H9 (cell line): Measurements from ENCODE around the gene MACROD1. TPM values are rescaled to one million over a fixed set of nuclear protein-coding genes. Genes with fewer than 3 reads are reported as not detected.

Experiments
- DNase-seq: peaks from one replicate; pipeline ENCODE4 v3.0.0-alpha.2; 2017
- H2AFZ ChIP-seq: one replicate; pipeline ENCODE4 v1.6.1; 2013; ENCODE audit warnings: mild to moderate bottlenecking, low read length, control low read depth, moderate library complexity
- H2AK5ac ChIP-seq: 2 replicates; pipeline ENCODE4 v1.6.1; 2013; ENCODE audit warnings: low read length, control low read depth, mixed read lengths; ENCODE audit not compliant: insufficient read length
- H2BK120ac ChIP-seq: one replicate; pipeline ENCODE4 v1.6.1; 2013; ENCODE audit warnings: low read depth, mild to moderate bottlenecking, low read length, control low read depth, inconsistent platforms; ENCODE audit not compliant: poor library complexity, severe bottlenecking
- H2BK12ac ChIP-seq: 2 replicates; pipeline ENCODE4 v1.6.1; 2013; ENCODE audit warnings: low read length, control low read depth, mixed read lengths, low read depth; ENCODE audit not compliant: insufficient read length
- H2BK15ac ChIP-seq: 2 replicates; pipeline ENCODE4 v1.6.1; 2013; ENCODE audit warnings: low read depth, low read length, control low read depth
- H2BK20ac ChIP-seq: one replicate; pipeline ENCODE4 v1.6.1; 2013; ENCODE audit warnings: low read depth, mild to moderate bottlenecking, low read length, control low read depth, inconsistent platforms; ENCODE audit not compliant: poor library complexity, severe bottlenecking
- H2BK5ac ChIP-seq: 2 replicates; pipeline ENCODE4 v1.6.1; 2013; ENCODE audit warnings: low read length, control low read depth, mixed read lengths; ENCODE audit not compliant: insufficient read length
- H3K14ac ChIP-seq: 2 replicates; pipeline ENCODE4 v1.6.1; 2013; ENCODE audit warnings: low read length, control low read depth; ENCODE audit not compliant: insufficient read depth
- H3K18ac ChIP-seq: 2 replicates; pipeline ENCODE4 v1.6.1; 2013; ENCODE audit warnings: low read depth, mild to moderate bottlenecking, mixed read lengths, low read length, control low read depth; ENCODE audit not compliant: insufficient read length
- H3K23ac ChIP-seq: 2 replicates; pipeline ENCODE4 v1.6.1; 2013; ENCODE audit warnings: low read length, control low read depth, mixed read lengths, low read depth; ENCODE audit not compliant: insufficient read length
- H3K23me2 ChIP-seq: 2 replicates; pipeline ENCODE4 v1.6.1; 2013; ENCODE audit warnings: low read depth, mild to moderate bottlenecking, mixed read lengths, low read length, control low read depth; ENCODE audit not compliant: insufficient read length, poor library complexity, severe bottlenecking
- H3K27ac ChIP-seq: 2 replicates; pipeline ENCODE4 v1.5.1; 2013; ENCODE audit warnings: low read length, control low read depth, mixed read lengths, low read depth; ENCODE audit not compliant: insufficient read length
- H3K27me3 ChIP-seq: 2 replicates; pipeline ENCODE4 v1.6.1; 2013; ENCODE audit warnings: low read length, control low read depth, inconsistent platforms; ENCODE audit not compliant: insufficient read depth
- H3K4ac ChIP-seq: 2 replicates; pipeline ENCODE4 v1.6.1; 2013; ENCODE audit warnings: low read depth, mild to moderate bottlenecking, control low read depth, inconsistent platforms, low read length, moderate library complexity
- H3K4me1 ChIP-seq: 2 replicates; pipeline ENCODE4 v1.6.1; 2013; ENCODE audit warnings: low read length, control low read depth, inconsistent platforms; ENCODE audit not compliant: insufficient read depth
- H3K4me2 ChIP-seq: 2 replicates; pipeline ENCODE4 v1.6.1; 2013; ENCODE audit warnings: low read length, control low read depth, mixed read lengths; ENCODE audit not compliant: insufficient read length, insufficient read depth
- H3K56ac ChIP-seq: 2 replicates; pipeline ENCODE4 v1.6.1; 2013; ENCODE audit warnings: low read depth, mild to moderate bottlenecking, mixed read lengths, low read length, control low read depth; ENCODE audit not compliant: insufficient read length
- H3K79me1 ChIP-seq: 2 replicates; pipeline ENCODE4 v1.6.1; 2013; ENCODE audit warnings: low read depth, mild to moderate bottlenecking, moderate library complexity, low read length, control low read depth, inconsistent platforms; ENCODE audit not compliant: insufficient read depth, poor library complexity, severe bottlenecking
- H3K79me2 ChIP-seq: 2 replicates; pipeline ENCODE4 v1.6.1; 2013; ENCODE audit warnings: low read length, control low read depth, inconsistent platforms; ENCODE audit not compliant: insufficient read depth
- H3K9ac ChIP-seq: 2 replicates; pipeline ENCODE4 v1.6.1; 2013; ENCODE audit warnings: low read length, control low read depth, mixed read lengths; ENCODE audit not compliant: insufficient read length; ENCODE audit errors: extremely low read depth
- H3K9me3 ChIP-seq: one replicate; pipeline ENCODE4 v1.6.1; 2013; ENCODE audit warnings: low read depth, low read length, inconsistent platforms; ENCODE audit not compliant: control insufficient read depth
- H3T11ph ChIP-seq: one replicate; pipeline ENCODE4 v1.6.1; 2013; ENCODE audit warnings: mild to moderate bottlenecking, low read length, control low read depth, inconsistent platforms
- H4K20me1 ChIP-seq: one replicate; pipeline ENCODE4 v1.6.1; 2013; ENCODE audit not compliant: control insufficient read depth, insufficient read length, insufficient read depth
- H4K5ac ChIP-seq: 2 replicates; pipeline ENCODE4 v1.6.1; 2013; ENCODE audit warnings: low read depth, mild to moderate bottlenecking, mixed read lengths, low read length, control low read depth; ENCODE audit not compliant: insufficient read length
- H4K8ac ChIP-seq: replicated peaks from 2 replicates; pipeline ENCODE4 v1.6.1; 2013; ENCODE audit warnings: low read length, control low read depth, mixed read lengths, low read depth; ENCODE audit not compliant: insufficient read length
- H4K91ac ChIP-seq: 2 replicates; pipeline ENCODE4 v1.6.1; 2013; ENCODE audit warnings: low read depth, mild to moderate bottlenecking, moderate library complexity, mixed read lengths, low read length, control low read depth; ENCODE audit not compliant: insufficient read length
- H3K27ac Mint-ChIP-seq, 3 experiments: 2 replicates in 2 of 3; 3 replicates in 1 of 3; pipeline ENCODE4 v1.8.0; 2020 to 2021; ENCODE audit warnings: mixed read lengths in 3 of 3, mild to moderate bottlenecking in 1 of 3, moderate library complexity in 1 of 3
- H3K27me3 Mint-ChIP-seq: 2 replicates; pipeline ENCODE4 v1.8.0; 2021; ENCODE audit warnings: low read depth, mild to moderate bottlenecking, moderate library complexity, mixed read lengths
- H3K36me3 Mint-ChIP-seq, 3 experiments: 2 replicates in 2 of 3; 3 replicates in 1 of 3; pipeline ENCODE4 v1.8.0; 2020 to 2021; ENCODE audit warnings: low read depth in 3 of 3, mixed read lengths in 3 of 3; ENCODE audit not compliant: insufficient read depth in 1 of 3
- H3K4me1 Mint-ChIP-seq, 2 experiments: 2 replicates each; pipeline ENCODE4 v1.8.0; 2020; ENCODE audit warnings: mixed read lengths in 2 of 2
- H3K4me3 Mint-ChIP-seq, 2 experiments: 2 replicates in 1 of 2; 3 replicates in 1 of 2; pipeline ENCODE4 v1.8.0; 2020 to 2021; ENCODE audit warnings: mild to moderate bottlenecking in 2 of 2, mixed read lengths in 2 of 2, moderate library complexity in 1 of 2
- H3K9me3 Mint-ChIP-seq, 2 experiments: 2 replicates in 1 of 2; 3 replicates in 1 of 2; pipeline ENCODE4 v1.8.0; 2020; ENCODE audit warnings: mild to moderate bottlenecking in 2 of 2, mixed read lengths in 2 of 2, moderate library complexity in 1 of 2
- WGBS: extraction: QIAGEN DNeasy Blood & Tissue Kit; methylation state at CpG from one replicate; pipeline ENCODE4 v1.1.7; 2013; ENCODE audit warnings: missing lambda C conversion rate, low lambda C conversion rate, mixed read lengths; ENCODE audit not compliant: insufficient read length; ENCODE audit errors: extremely low coverage; 5-methylcytosine and 5-hydroxymethylcytosine counted together
- total RNA-seq: library from RNA; stranded (reverse); gene quantifications from 2 replicates; pipeline ENCODE4 v1.2.1, GENCODE V29; 2021
- TF ChIP-seq, protein P1 (sequence below): fragments of 200-600 bp; sonication (generic); conservative IDR thresholded peaks from 3 replicates; pipeline ENCODE4 v1.8.0; 2021; ENCODE audit warnings: antibody characterized with exemption, mild to moderate bottlenecking

The MACROD1 gene
- total RNA-seq, 1 experiment from 2014 or later = 21.2 TPM

DNA sequence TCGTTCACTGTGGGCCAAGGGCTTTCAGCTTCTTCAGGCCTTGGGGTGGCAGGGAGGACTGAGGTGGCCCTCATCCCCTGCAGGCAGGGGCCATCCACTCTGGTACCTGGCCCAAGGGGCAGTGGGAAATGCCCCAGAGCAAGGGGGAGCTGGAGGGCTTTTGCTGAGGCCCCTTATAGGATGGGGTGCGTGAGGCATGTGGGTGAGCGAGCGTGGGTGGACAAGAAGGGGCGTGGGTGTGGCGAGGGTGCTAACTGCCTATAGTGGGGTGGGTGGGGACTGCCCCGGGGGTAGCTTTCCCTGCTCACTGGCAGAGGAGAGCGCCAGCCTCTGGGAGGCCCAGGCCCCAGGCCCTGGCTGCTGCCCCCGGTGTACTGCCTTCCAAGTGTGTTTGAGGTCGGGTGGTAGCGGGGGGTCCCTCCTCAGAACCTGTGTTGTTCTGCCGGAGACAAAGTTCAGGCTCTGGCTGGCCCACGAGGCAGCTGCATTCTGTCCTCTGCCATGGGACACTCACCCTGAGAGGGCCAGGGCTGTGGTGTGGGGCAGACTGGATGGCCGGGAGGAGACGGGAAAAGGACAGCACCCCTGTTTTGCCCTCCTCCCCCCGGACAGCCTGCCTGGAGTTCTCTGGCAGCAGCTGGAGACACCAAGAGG lies 126.8 kb downstream of the MACROD1 start:
- H3K23me2 ChIP-seq = peaks cover 8% of the 10 kb centered on the region
- H4K91ac ChIP-seq = no peak overlapping the region
- H3K56ac ChIP-seq = no peak overlapping the region
- DNase-seq = no peak
- no peak overlapping the region for H2AK5ac ChIP-seq
- Mint-ChIP-seq H3K9me3 (no peaks in the 10 kb centered on the region; a peak in 1 of 5 replicates), H3K27ac (no peak overlapping the region), H3K4me1 (peaks cover 13 to 23% of the 10 kb centered on the region in 2 experiments), H3K36me3 (peaks cover 0 to 2% (median 0%) of the 10 kb centered on the region in 3 experiments; a peak in 1 of 7 replicates), H3K4me3 (no peak overlapping the region), H3K27me3 (peaks cover 88% of the 10 kb centered on the region)
- no peaks in the 10 kb centered on the region for H3K79me2 ChIP-seq
- WGBS = no CpG with 5 or more reads among the region's 16 CpGs
- no peak overlapping the region for H2BK12ac ChIP-seq
- no peak overlapping the region for H3K27ac ChIP-seq
- no peak overlapping the region for H2BK120ac ChIP-seq
- H3K4ac ChIP-seq = no peak overlapping the region
- H3K23ac ChIP-seq = no peak overlapping the region
- peaks cover 2% of the 10 kb centered on the region for H4K20me1 ChIP-seq
- H3K9me3 ChIP-seq = no peaks in the 10 kb centered on the region
- H3K18ac ChIP-seq = no peak overlapping the region
- TF ChIP-seq, protein P1, sequence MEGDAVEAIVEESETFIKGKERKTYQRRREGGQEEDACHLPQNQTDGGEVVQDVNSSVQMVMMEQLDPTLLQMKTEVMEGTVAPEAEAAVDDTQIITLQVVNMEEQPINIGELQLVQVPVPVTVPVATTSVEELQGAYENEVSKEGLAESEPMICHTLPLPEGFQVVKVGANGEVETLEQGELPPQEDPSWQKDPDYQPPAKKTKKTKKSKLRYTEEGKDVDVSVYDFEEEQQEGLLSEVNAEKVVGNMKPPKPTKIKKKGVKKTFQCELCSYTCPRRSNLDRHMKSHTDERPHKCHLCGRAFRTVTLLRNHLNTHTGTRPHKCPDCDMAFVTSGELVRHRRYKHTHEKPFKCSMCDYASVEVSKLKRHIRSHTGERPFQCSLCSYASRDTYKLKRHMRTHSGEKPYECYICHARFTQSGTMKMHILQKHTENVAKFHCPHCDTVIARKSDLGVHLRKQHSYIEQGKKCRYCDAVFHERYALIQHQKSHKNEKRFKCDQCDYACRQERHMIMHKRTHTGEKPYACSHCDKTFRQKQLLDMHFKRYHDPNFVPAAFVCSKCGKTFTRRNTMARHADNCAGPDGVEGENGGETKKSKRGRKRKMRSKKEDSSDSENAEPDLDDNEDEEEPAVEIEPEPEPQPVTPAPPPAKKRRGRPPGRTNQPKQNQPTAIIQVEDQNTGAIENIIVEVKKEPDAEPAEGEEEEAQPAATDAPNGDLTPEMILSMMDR = no peak
- no peaks in the 10 kb centered on the region for H3K4me1 ChIP-seq
- H2BK20ac ChIP-seq = no peak overlapping the region
- H3K27me3 ChIP-seq = peaks cover 35% of the 10 kb centered on the region
- H4K5ac ChIP-seq = no peak overlapping the region
- no peak overlapping the region; the same call in 1 of the 2 replicates for H3K14ac ChIP-seq
- H3K4me2 ChIP-seq = no peak overlapping the region
- no peak overlapping the region for H4K8ac ChIP-seq
- no peak overlapping the region for H3K9ac ChIP-seq
- no peaks in the 10 kb centered on the region for H3K79me1 ChIP-seq
- H2BK15ac ChIP-seq = no peak overlapping the region
- H3T11ph ChIP-seq = no peak overlapping the region
- H2AFZ ChIP-seq = no peak overlapping the region
- no peak overlapping the region for H2BK5ac ChIP-seq
